NB4 (cell line): ENCODE data around the gene NME1.

Experiments
- CTCF ChIP-seq: IDR thresholded peaks from one replicate; pipeline ENCODE4 v1.5.1; 2012; ENCODE audit warnings: low read depth, low read length
- MAX ChIP-seq: IDR thresholded peaks from 2 replicates; pipeline ENCODE4 v1.6.1; 2011; ENCODE audit warnings: low read depth, low read length
- POLR2A ChIP-seq: IDR thresholded peaks from 2 replicates; pipeline ENCODE4 v1.6.1; 2011; ENCODE audit warnings: mild to moderate bottlenecking; ENCODE audit not compliant: insufficient read length; ENCODE audit errors: extremely low read depth

- TF ChIP-seq CTCF (no peak), POLR2A (no peak), MAX (no peak)
Measured at GRCh38 chr17:51115179-51115578, 38.2 kb upstream of the NME1 start.
